ENCODE results near the gene CR2.
"Not testable (repeated sequence)": the region's sequence is repeated elsewhere in the genome, so short reads cannot be mapped to it uniquely, and the experiment has no call there.

Gene CR2

DNA sequence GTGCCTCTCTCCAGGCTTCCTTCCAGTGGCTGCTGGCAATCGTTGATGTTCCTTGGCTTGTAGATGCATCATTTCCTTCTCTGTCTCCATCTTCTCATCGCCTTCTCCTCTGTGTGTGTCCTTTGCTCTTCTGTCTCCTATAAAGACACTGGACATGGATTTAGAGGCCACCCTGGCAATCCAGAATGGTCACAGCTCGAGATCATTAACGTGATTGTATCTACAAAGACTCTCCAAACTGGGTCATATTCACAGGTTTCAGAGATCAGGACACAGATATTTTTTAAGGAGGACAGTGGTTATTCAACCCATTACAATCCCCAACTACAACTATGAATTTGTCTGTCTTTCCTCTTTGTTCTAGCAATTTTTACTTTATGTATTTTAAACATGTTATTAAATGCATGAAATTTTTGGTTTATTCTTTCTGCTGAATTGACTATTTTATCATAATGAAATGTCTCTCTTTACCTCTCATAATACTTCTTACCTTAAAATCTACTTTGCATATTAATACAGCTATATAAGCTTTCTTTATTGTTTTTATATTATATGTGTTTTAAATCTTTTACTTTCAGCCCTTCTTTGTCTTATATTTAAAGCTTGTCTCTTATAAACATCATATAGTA, 64.6 kb downstream of the CR2 start:
- DNase-seq (ENCODE audit: low read depth in 2 of 2) = no peak
- no peak overlapping the region for H3K4me3 ChIP-seq (replicated peaks in 1 of 2; ENCODE audit: low read depth in 2 of 2, low read length in 2 of 2)
- TF ChIP-seq CTCF (IDR thresholded peaks at IDR 0.05; ENCODE audit: low read depth, low read length) = no peak

DNA sequence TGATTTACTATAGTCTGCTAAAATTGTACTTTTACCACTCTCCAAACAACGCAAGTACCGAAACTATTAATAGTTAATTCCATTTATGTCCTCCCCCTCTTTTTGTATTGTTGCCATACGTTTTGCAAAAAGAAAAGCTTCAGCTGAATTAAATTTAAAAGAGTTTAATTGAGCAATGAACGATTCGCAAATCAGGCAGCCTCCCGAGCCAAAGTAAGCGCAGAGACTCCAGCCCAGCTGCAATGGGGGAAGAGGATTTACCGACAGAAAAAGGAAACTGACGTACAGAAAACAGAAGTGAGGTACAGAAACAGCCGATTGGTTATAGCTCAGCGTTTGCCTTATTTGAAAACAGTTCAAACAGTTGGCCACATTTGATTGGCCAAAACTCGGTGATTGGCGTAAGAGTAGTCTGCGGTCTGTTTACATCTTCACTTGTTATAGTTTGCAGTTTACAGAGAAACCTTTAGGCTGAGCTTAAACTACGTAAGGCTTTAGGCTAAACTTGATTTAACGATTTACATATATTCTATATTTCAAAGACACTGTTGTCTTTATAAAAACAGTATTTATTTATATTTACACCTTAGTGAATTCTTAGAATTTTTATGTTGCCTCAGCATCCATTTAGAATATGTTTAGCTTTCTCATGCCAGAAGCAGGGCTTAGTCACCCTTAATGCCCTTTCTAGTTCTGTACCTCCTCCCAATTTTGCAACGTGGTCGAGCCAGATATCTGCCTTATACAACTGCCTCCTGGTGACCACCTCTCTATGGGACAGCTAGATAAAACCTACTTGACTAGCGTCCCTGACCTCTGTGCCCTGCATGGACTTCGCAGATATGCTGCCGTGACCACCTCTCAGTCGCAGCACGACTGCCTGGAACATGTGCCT, 65.6 kb downstream of the CR2 start:
- no peak for TF ChIP-seq CTCF (IDR thresholded peaks at IDR 0.05; ENCODE audit: low read depth, low read length)
- no peak overlapping the region for H3K4me3 ChIP-seq (replicated peaks in 1 of 2; ENCODE audit: low read depth in 2 of 2, low read length in 2 of 2)
- DNase-seq (ENCODE audit: low read depth in 2 of 2) = no peak

GRCh38 chr1:207520400-207521345, 66.5 kb downstream of the CR2 start:
- not testable (repeated sequence) for DNase-seq (ENCODE audit: low read depth in 2 of 2); H3K4me3 ChIP-seq (replicated peaks in 1 of 2; ENCODE audit: low read depth in 2 of 2, low read length in 2 of 2)

DNA sequence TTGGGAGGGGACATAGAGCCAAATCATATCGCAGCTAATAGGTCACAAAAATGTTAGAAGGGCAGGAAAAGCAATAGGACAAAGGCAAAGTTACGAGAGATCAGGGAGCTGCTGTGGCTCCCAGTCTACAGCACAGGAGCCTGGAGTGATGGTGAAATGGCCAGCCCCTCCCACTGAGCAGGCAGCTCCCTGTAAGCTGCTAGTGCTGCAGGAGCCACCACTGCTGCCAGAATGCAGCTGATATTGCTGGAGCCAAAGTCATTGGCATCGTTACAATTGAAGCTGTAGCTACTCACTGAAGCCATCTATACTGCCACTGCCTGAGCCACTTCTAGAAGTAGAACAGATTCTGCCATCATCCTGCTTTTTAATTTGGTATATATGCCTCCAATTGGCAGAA, 71.1 kb downstream of the CR2 start:
- H3K4me3 ChIP-seq (replicated peaks in 1 of 2; ENCODE audit: low read depth in 2 of 2, low read length in 2 of 2); DNase-seq (ENCODE audit: low read depth in 2 of 2): not testable (repeated sequence)

GRCh38 chr1:207528401-207528800, 74.3 kb downstream of the CR2 start:
- not testable (repeated sequence) for DNase-seq (ENCODE audit: low read depth in 2 of 2); H3K4me3 ChIP-seq (replicated peaks in 1 of 2; ENCODE audit: low read depth in 2 of 2, low read length in 2 of 2)

- H3K4me3 ChIP-seq (replicated peaks in 1 of 2; ENCODE audit: low read depth in 2 of 2, low read length in 2 of 2); DNase-seq (ENCODE audit: low read depth in 2 of 2): not testable (repeated sequence)
Measured at GRCh38 chr1:207536263-207536662, 82.1 kb downstream of the CR2 start.

Measured in cardiac fibroblast (primary cell).